ENCODE results near the gene HIVEP3.

HIVEP3 gene

DNA sequence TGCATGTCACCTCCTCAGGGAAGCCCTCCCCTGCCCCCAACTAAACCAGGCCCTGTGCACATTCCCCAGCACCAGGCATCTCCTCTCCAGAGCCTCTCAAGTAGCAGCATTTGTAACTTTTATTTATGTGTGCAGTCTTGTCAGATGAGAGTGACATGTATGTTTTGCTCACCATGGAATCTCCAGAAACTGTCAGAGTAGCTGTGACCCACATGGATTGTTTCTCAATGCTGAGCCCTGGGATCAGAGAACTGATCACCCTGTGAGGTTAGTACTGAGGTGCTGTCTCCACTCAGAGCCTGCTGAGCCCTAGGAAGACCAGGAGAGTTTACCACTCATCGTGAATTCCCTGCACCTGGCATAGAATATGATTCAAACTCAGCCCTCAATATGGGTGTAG is 243.3 kb downstream of the HIVEP3 start:
- Mint-ChIP-seq H3K4me1 (ENCODE audit: low read depth) (peaks cover 85% of the 10 kb centered on the region), H3K4me3 (peak overlapping the region; percentile 81), H3K9me3 (no peaks in the 10 kb centered on the region), H3K27ac (peak overlapping the region; percentile 72), H3K27me3 (ENCODE audit: low read depth) (no peaks in the 10 kb centered on the region), H3K36me3 (ENCODE audit: low read depth) (peaks cover 2% of the 10 kb centered on the region)
- no peak for DNase-seq (ENCODE audit: low spot score)

DNA sequence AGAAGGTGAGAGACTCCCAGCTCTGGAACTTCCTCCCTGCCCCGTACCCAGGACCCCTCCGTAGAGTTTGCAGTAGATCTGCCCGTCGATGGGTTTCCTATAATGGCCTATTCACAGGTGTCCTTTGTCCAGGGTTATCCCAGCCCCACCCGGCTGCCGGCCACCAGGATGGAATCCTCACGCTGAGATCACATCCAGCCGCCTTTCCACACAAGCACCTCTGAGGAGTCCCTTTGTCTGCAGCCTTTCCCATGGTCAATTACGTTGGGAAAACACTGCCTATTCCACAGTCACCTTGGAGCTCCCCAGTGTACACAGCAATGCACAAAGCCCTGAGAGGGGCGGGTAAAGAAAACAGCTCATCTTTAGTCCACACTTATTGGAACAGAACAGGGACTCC is 244.2 kb downstream of the HIVEP3 start:
- Mint-ChIP-seq H3K4me3 (peak overlapping the region; percentile 81), H3K9me3 (no peaks in the 10 kb centered on the region), H3K27me3 (ENCODE audit: low read depth) (no peaks in the 10 kb centered on the region), H3K36me3 (ENCODE audit: low read depth) (peaks cover 2% of the 10 kb centered on the region), H3K27ac (peak overlapping the region; percentile 89), H3K4me1 (ENCODE audit: low read depth) (peaks cover 83% of the 10 kb centered on the region)
- no peak for DNase-seq (ENCODE audit: low spot score)

DNA sequence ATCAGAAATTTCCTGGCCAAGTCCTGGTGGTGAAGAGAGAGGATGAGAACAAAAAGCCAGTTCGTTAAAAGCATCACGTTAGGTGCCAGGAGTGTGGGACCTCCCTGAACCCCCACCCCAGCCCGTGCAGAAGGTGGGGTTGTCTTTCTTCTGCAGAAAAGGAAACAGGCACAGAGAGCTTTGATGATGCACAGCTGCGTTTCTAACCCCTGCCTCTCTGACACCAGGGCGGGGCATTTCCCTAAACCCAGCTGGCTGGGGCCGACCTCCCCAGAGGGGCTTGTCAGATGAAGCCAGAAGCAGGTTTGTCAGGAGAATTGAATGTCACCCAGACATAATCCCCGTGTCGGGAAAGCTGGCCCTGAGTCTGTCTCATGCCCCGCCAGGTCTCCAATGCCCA is 244.9 kb downstream of the HIVEP3 start:
- Mint-ChIP-seq H3K27ac (peak overlapping the region; percentile 89), H3K27me3 (ENCODE audit: low read depth) (no peaks in the 10 kb centered on the region), H3K4me3 (peak overlapping the region; percentile 81), H3K9me3 (no peaks in the 10 kb centered on the region), H3K4me1 (ENCODE audit: low read depth) (peaks cover 82% of the 10 kb centered on the region), H3K36me3 (ENCODE audit: low read depth) (no peaks in the 10 kb centered on the region)
- DNase-seq (ENCODE audit: low spot score): no peak

DNA sequence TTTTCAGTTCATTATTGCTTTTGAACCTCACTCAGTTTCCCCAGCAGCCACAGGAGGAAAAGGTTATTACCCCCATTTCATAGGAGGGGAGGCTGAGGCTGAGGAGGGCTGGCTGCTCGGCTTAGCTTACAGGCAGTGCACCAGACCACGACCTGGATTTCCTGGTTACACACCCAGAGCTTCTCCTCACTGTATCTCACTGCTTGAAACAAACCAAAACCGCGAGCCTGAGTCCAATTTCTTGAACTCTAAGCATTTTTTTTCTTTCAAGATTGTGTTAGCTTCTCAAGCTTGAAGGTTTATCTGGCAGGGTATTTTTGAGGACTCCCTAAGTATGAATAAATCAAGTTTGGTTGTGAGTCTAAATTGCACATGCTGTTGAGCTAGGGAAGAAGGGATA is 245.3 kb downstream of the HIVEP3 start:
- no peaks in the 10 kb centered on the region for H3K9me3 Mint-ChIP-seq
- H3K4me1 Mint-ChIP-seq (ENCODE audit: low read depth): peaks cover 81% of the 10 kb centered on the region
- peak overlapping the region; percentile 89 for H3K27ac Mint-ChIP-seq
- no peaks in the 10 kb centered on the region for H3K36me3 Mint-ChIP-seq (ENCODE audit: low read depth)
- H3K27me3 Mint-ChIP-seq (ENCODE audit: low read depth): no peaks in the 10 kb centered on the region
- H3K4me3 Mint-ChIP-seq: peak overlapping the region; percentile 81
- peak; percentile 51 for DNase-seq (ENCODE audit: low spot score)

GRCh38 chr1:41672641-41673361 is 245.9 kb downstream of the HIVEP3 start:
- H3K36me3 Mint-ChIP-seq (ENCODE audit: low read depth): no peaks in the 10 kb centered on the region
- peak overlapping the region; percentile 81 for H3K4me3 Mint-ChIP-seq
- no peak for DNase-seq (ENCODE audit: low spot score)
- H3K27me3 Mint-ChIP-seq (ENCODE audit: low read depth): no peaks in the 10 kb centered on the region
- H3K9me3 Mint-ChIP-seq: no peaks in the 10 kb centered on the region
- peak overlapping the region; percentile 89 for H3K27ac Mint-ChIP-seq
- H3K4me1 Mint-ChIP-seq (ENCODE audit: low read depth): peaks cover 81% of the 10 kb centered on the region

- DNase-seq (ENCODE audit: low spot score): no peak
- H3K4me3 Mint-ChIP-seq: peak overlapping the region; percentile 72
- no peaks in the 10 kb centered on the region for H3K27me3 Mint-ChIP-seq (ENCODE audit: low read depth)
- no peaks in the 10 kb centered on the region for H3K36me3 Mint-ChIP-seq (ENCODE audit: low read depth)
- H3K4me1 Mint-ChIP-seq (ENCODE audit: low read depth): peaks cover 81% of the 10 kb centered on the region
- H3K27ac Mint-ChIP-seq: peak overlapping the region; percentile 89
- H3K9me3 Mint-ChIP-seq: no peaks in the 10 kb centered on the region
These were observed 246.5 kb downstream of the HIVEP3 start for GRCh38 chr1:41672173-41672572.

DNA sequence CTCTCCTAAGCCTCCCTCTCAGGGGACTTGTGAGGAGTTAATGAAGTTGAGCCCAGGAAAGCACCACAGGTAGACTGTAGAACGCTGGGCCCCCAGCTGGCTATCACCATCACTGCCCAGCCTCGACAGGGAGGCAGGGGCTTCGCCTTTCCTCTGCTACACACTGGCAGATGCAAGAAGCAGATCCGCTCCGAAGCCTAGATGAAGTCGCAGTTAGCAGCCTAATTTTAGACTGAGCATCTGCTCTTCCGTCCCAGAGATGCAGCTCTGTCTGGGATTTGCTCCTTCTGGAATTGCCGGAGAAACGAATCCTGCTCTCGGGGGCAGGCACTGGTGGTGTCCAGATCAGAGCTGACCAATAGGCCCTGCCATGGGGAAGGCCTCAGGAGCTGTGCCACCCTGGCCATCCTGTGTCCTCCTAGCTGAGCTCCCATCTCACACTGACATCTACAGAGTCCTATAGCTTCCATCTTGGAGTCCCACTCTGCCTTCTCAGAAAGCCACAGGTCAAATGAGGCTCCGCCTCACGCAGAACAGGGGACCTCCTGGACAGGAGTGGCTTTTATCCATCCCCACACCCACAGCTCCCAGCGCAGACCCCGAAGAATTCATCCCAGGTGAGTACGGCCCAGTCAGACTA is 247.5 kb downstream of the HIVEP3 start:
- Mint-ChIP-seq H3K9me3 (no peaks in the 10 kb centered on the region), H3K27ac (peak overlapping the region; percentile 89), H3K4me1 (ENCODE audit: low read depth) (peaks cover 82% of the 10 kb centered on the region), H3K4me3 (no peak overlapping the region), H3K36me3 (ENCODE audit: low read depth) (no peaks in the 10 kb centered on the region), H3K27me3 (ENCODE audit: low read depth) (no peaks in the 10 kb centered on the region)
- no peak for DNase-seq (ENCODE audit: low spot score)

DNA sequence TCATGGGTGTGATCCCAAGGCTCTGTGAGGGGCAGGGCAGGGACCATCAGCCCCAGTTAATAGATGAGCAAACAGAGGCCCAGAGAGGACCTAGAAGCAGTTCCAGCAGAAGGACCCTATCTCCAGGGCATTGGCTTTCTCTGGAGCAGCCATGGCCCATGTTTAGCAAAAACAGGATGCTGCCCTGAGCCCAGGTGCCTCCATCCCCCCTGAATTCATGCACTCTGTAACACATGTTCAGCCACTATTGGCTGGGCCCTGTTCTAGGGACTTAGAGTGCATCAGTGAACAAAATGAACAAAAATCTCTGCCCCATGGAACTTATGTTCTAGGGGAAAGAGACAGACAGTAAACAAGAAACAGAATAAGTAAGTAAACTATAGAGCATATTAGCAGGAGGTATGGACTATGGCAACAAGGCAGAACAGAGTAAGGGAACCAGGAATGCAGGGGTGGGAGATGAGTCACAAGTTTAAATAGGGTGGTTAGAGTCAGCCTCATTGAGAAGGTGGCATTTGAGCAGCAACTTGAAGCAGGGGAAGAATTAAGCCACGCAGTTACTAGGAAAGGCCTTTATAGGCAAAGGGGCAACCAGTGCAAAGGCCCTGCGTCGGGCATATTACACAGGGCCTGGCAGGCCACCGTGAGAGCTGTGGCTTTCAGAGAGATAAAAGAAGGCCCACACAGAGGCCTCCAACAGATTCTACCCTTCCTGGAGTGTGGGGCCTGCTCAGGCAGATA is 248.3 kb downstream of the HIVEP3 start:
- peak overlapping the region; percentile 78 for H3K27ac Mint-ChIP-seq
- H3K9me3 Mint-ChIP-seq: no peaks in the 10 kb centered on the region
- no peaks in the 10 kb centered on the region for H3K27me3 Mint-ChIP-seq (ENCODE audit: low read depth)
- H3K36me3 Mint-ChIP-seq (ENCODE audit: low read depth): no peaks in the 10 kb centered on the region
- peaks cover 88% of the 10 kb centered on the region for H3K4me1 Mint-ChIP-seq (ENCODE audit: low read depth)
- peak overlapping the region; percentile 2 for H3K4me3 Mint-ChIP-seq
- peak; percentile 66 for DNase-seq (ENCODE audit: low spot score)

- Mint-ChIP-seq H3K4me1 (ENCODE audit: low read depth) (peaks cover 83% of the 10 kb centered on the region), H3K27ac (peak overlapping the region; percentile 24), H3K4me3 (no peak overlapping the region), H3K9me3 (no peaks in the 10 kb centered on the region), H3K36me3 (ENCODE audit: low read depth) (no peaks in the 10 kb centered on the region), H3K27me3 (ENCODE audit: low read depth) (no peaks in the 10 kb centered on the region)
- DNase-seq (ENCODE audit: low spot score): no peak
These were observed 249.8 kb downstream of the HIVEP3 start for GRCh38 chr1:41668967-41669366.

GRCh38 chr1:41668054-41668660 is 250.6 kb downstream of the HIVEP3 start:
- no peaks in the 10 kb centered on the region for H3K36me3 Mint-ChIP-seq (ENCODE audit: low read depth)
- H3K4me1 Mint-ChIP-seq (ENCODE audit: low read depth): peaks cover 79% of the 10 kb centered on the region
- no peaks in the 10 kb centered on the region for H3K27me3 Mint-ChIP-seq (ENCODE audit: low read depth)
- no peak for DNase-seq (ENCODE audit: low spot score)
- H3K4me3 Mint-ChIP-seq: no peak overlapping the region
- peak overlapping the region; percentile 64 for H3K27ac Mint-ChIP-seq
- no peaks in the 10 kb centered on the region for H3K9me3 Mint-ChIP-seq

DNA sequence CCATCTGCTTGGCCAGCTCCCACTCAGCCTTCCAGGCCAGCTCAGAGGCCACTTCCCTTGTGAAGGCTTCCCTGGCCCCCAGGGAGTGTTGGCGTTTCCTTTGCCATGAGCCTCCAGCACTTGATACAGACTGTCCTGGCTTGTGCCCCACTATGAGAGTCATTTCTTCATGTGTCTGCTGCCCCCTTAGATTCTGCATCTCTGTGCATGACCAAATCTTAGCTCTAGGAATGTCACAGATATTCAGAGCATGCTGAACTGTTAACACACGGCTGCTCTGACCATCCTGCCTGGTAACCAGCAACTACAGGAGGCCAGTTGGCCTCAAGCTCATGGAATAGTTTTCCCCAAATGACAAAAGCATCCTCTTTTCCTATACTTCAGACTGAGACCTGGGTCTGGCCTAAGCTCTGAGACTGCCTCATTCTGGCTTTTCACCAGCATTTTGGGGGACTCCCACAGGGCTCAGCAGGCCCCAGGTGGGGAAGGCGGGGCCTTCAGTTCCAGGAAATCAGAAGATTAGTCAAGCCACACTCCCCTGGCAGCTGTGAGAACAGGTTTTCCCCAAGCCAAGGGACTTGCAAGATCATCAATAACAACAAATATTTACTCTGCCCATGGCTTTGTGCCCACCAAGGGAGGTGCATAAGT is 251.6 kb downstream of the HIVEP3 start:
- H3K9me3 Mint-ChIP-seq: no peaks in the 10 kb centered on the region
- peak overlapping the region; percentile 55 for H3K27ac Mint-ChIP-seq
- peak overlapping the region; percentile 35 for H3K4me3 Mint-ChIP-seq
- H3K36me3 Mint-ChIP-seq (ENCODE audit: low read depth): no peaks in the 10 kb centered on the region
- DNase-seq (ENCODE audit: low spot score): peak; percentile 80
- peaks cover 72% of the 10 kb centered on the region for H3K4me1 Mint-ChIP-seq (ENCODE audit: low read depth)
- no peaks in the 10 kb centered on the region for H3K27me3 Mint-ChIP-seq (ENCODE audit: low read depth)

- no peaks in the 10 kb centered on the region for H3K9me3 Mint-ChIP-seq
- no peaks in the 10 kb centered on the region for H3K27me3 Mint-ChIP-seq (ENCODE audit: low read depth)
- H3K36me3 Mint-ChIP-seq (ENCODE audit: low read depth): no peaks in the 10 kb centered on the region
- H3K27ac Mint-ChIP-seq: peak overlapping the region; percentile 55
- DNase-seq (ENCODE audit: low spot score): no peak
- H3K4me1 Mint-ChIP-seq (ENCODE audit: low read depth): peaks cover 67% of the 10 kb centered on the region
- peak overlapping the region; percentile 4 for H3K4me3 Mint-ChIP-seq
These were observed 252.5 kb downstream of the HIVEP3 start for GRCh38 chr1:41665962-41666917.

Data from T-helper 2 cell treated with Interferon-gamma antibody and Interleukin-4, amounts not matched to agents 5 μg/mL and 100 μg/mL, for 36 hours (primary cell).